Upper lobe of right lung (tissue), 1 donor: Measurements from ENCODE around the gene DAAM2. TPM values are rescaled to one million over a fixed set of nuclear protein-coding genes. Genes with fewer than 3 reads are reported as not detected.

ENCODE experiments used
- ATAC-seq: fragments of 200-7000 bp; cut with Tn5 transposase; one replicate; pipeline ENCODE4 v1.9.1; 2020; ENCODE audit warnings: mild to moderate bottlenecking, moderate library complexity
- DNase-seq: peaks from one replicate; pipeline ENCODE4 v3.0.0-alpha.2; 2020
- H3K27ac ChIP-seq: fragments of 200-600 bp; one replicate; pipeline ENCODE4 v1.8.0; 2022
- H3K27me3 ChIP-seq: fragments of 200-600 bp; one replicate; pipeline ENCODE4 v1.8.0; 2022; ENCODE audit warnings: mild to moderate bottlenecking
- H3K36me3 ChIP-seq: fragments of 200-600 bp; one replicate; pipeline ENCODE4 v1.8.0; 2022
- H3K4me1 ChIP-seq: fragments of 200-600 bp; one replicate; pipeline ENCODE4 v1.8.0; 2022
- H3K4me3 ChIP-seq: fragments of 200-600 bp; one replicate; pipeline ENCODE4 v1.8.0; 2022; ENCODE audit warnings: mild to moderate bottlenecking
- H3K9me3 ChIP-seq: fragments of 200-600 bp; one replicate; pipeline ENCODE4 v1.8.0; 2022
- CTCF ChIP-seq: fragments of 200-600 bp; IDR thresholded peaks from one replicate; pipeline ENCODE4 v1.8.0; 2022; ENCODE audit warnings: antibody characterized with exemption
- intact Hi-C: fragments of 100-400 bp; cut with DNase I; formaldehyde crosslinking; loops from one replicate; pipeline ENCODE4 v1.11.0; 2022
- total RNA-seq: library from RNA; stranded (reverse); fragmentation: NEBNext Ultra II Directional; extraction: Animal tissue kit (Norgen Biotek cat#: 25700); gene quantifications from one replicate; pipeline ENCODE4 v1.2.1, GENCODE V29; 2021
- donor health status: DM: no; HTN: yes; CAD: no; lungs with severe emphysema.

Gene DAAM2
- total RNA-seq, 1 donor from 2014 or later = 34.6 TPM

- TF ChIP-seq CTCF = no peak
- intact Hi-C loops = no loop called here
- ATAC-seq (no peak), DNase-seq (no peak)
- H3K9me3 ChIP-seq = no peaks in the 10 kb centered on the region
- H3K36me3 ChIP-seq = no peaks in the 10 kb centered on the region
- peaks cover 46% of the 10 kb centered on the region for H3K4me1 ChIP-seq
- H3K27ac ChIP-seq = peak overlapping the region; percentile 51
- no peak overlapping the region for H3K4me3 ChIP-seq
- no peaks in the 10 kb centered on the region for H3K27me3 ChIP-seq
These were observed 32.1 kb downstream of the DAAM2 start for GRCh38 chr6:39824030-39824926.

GRCh38 chr6:39829331-39829730, 37.2 kb downstream of the DAAM2 start:
- ATAC-seq (no peak), DNase-seq (no peak)
- intact Hi-C loops = no loop called here
- Histone ChIP-seq H3K4me3 (no peak overlapping the region), H3K36me3 (no peaks in the 10 kb centered on the region), H3K27me3 (no peaks in the 10 kb centered on the region), H3K27ac (no peak overlapping the region), H3K4me1 (peaks cover 6% of the 10 kb centered on the region), H3K9me3 (no peaks in the 10 kb centered on the region)
- TF ChIP-seq CTCF = no peak

GRCh38 chr6:39830444-39830843, 38.3 kb downstream of the DAAM2 start:
- no peak for DNase-seq
- H3K4me3 ChIP-seq = no peak overlapping the region
- H3K9me3 ChIP-seq = no peaks in the 10 kb centered on the region
- H3K36me3 ChIP-seq = no peaks in the 10 kb centered on the region
- no peak overlapping the region for H3K27ac ChIP-seq
- ATAC-seq = no peak
- TF ChIP-seq CTCF = no peak
- H3K4me1 ChIP-seq = no peaks in the 10 kb centered on the region
- no peaks in the 10 kb centered on the region for H3K27me3 ChIP-seq
- intact Hi-C loops = no loop called here

- H3K27ac ChIP-seq = no peak overlapping the region
- no peak overlapping the region for H3K4me3 ChIP-seq
- DNase-seq (no peak), ATAC-seq (no peak)
- TF ChIP-seq CTCF = no peak
- H3K36me3 ChIP-seq = no peaks in the 10 kb centered on the region
- intact Hi-C loops = no loop called here
- H3K4me1 ChIP-seq = no peaks in the 10 kb centered on the region
- H3K27me3 ChIP-seq = no peaks in the 10 kb centered on the region
- no peaks in the 10 kb centered on the region for H3K9me3 ChIP-seq
These were observed 39.5 kb downstream of the DAAM2 start for GRCh38 chr6:39831701-39832100.

- Histone ChIP-seq H3K4me3 (no peak overlapping the region), H3K4me1 (no peaks in the 10 kb centered on the region), H3K27me3 (no peaks in the 10 kb centered on the region), H3K27ac (no peak overlapping the region), H3K36me3 (no peaks in the 10 kb centered on the region), H3K9me3 (no peaks in the 10 kb centered on the region)
- no peak for ATAC-seq
- DNase-seq = no peak
- no peak for TF ChIP-seq CTCF
- intact Hi-C loops = no loop called here
These were observed 42.1 kb downstream of the DAAM2 start for GRCh38 chr6:39834278-39834677.
